ENCODE data around the gene UTP4.
A peak's percentile ranks its signal among the peaks of the same experiment; 100 is the strongest.

UTP4 gene

GRCh38 chr16:69169051-69169450, 36.6 kb downstream of the UTP4 start:
- Histone ChIP-seq H3K27ac (ENCODE audit: low read depth, low read length) (no peak overlapping the region), H3K4me1 (ENCODE audit: control insufficient read depth in 5 of 5, insufficient read depth in 5 of 5, low read length in 5 of 5) (peaks cover 0 to 32% (median 27%) of the 10 kb centered on the region in 5 donors), H3K9me3 (ENCODE audit: control insufficient read depth in 5 of 5, low read length in 5 of 5) (no peaks in the 10 kb centered on the region), H3K36me3 (ENCODE audit: control insufficient read depth in 5 of 5, insufficient read depth in 5 of 5, low read length in 5 of 5) (peaks cover 15 to 47% (median 42%) of the 10 kb centered on the region in 5 donors), H3K27me3 (ENCODE audit: control insufficient read depth in 5 of 5, insufficient read depth in 4 of 5, low read length in 5 of 5) (no peaks in the 10 kb centered on the region), H3K4me3 (ENCODE audit: low read depth in 1 of 5, low read length in 5 of 5) (no peak overlapping the region), H3K9ac (ENCODE audit: low read length in 5 of 5) (no peak overlapping the region)

- H3K27ac ChIP-seq (ENCODE audit: low read depth, low read length) = peak overlapping the region; percentile 13
- no peak overlapping the region for H3K4me3 ChIP-seq (ENCODE audit: low read depth in 1 of 5, low read length in 5 of 5)
- H3K36me3 ChIP-seq (ENCODE audit: control insufficient read depth in 5 of 5, insufficient read depth in 5 of 5, low read length in 5 of 5) = peaks cover 15 to 41% (median 37%) of the 10 kb centered on the region in 5 donors
- peaks cover 0 to 36% (median 31%) of the 10 kb centered on the region in 5 donors for H3K4me1 ChIP-seq (ENCODE audit: control insufficient read depth in 5 of 5, insufficient read depth in 5 of 5, low read length in 5 of 5)
- no peak overlapping the region for H3K9ac ChIP-seq (ENCODE audit: low read length in 5 of 5)
- H3K9me3 ChIP-seq (ENCODE audit: control insufficient read depth in 5 of 5, low read length in 5 of 5) = no peaks in the 10 kb centered on the region
- H3K27me3 ChIP-seq (ENCODE audit: control insufficient read depth in 5 of 5, insufficient read depth in 4 of 5, low read length in 5 of 5) = no peaks in the 10 kb centered on the region
Observed at GRCh38 chr16:69169607-69170352, 37.3 kb downstream of the UTP4 start.

DNA sequence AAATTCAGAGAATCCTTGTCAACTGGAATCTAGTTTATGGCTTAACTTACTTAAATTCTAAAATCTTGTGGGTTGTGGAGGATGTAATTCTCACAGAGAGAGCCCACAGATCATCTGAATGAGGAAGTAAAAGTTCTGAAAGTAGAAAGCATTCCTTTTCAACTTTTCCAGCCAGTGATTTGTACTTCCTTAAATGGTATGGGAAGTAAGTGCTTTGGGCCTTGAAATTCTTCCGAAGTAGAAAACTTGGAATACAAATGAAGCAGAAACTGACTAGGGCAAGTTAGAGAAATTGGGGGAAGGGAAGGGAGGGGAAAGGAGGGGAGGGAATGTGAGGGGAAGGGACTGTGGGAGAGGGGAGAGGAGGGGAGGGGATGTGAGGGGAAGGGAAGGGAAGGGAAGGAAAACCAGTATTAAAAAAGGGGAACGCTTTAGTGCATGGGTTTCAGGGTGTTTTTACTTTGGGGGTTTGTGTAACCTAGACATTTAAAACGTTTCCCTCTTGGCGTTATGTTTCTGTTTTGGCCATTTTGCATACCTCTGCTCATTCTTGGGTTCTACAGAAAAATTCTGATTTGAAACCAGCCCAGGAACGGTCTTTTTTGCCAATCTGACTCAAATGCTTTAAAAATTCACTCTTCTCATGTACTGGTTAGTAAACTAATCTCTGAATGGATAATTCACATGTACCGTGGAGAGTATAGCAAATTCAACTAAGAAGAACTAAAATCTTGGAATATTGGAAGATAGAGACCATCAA, 39.1 kb downstream of the UTP4 start:
- H3K9ac ChIP-seq (ENCODE audit: low read length in 5 of 5) = peak overlapping the region in 2 of 5 donors; percentile 51 to 75
- peaks cover 0 to 41% (median 34%) of the 10 kb centered on the region in 5 donors for H3K4me1 ChIP-seq (ENCODE audit: control insufficient read depth in 5 of 5, insufficient read depth in 5 of 5, low read length in 5 of 5)
- no peaks in the 10 kb centered on the region for H3K9me3 ChIP-seq (ENCODE audit: control insufficient read depth in 5 of 5, low read length in 5 of 5)
- peak overlapping the region; percentile 82 for H3K27ac ChIP-seq (ENCODE audit: low read depth, low read length)
- no peaks in the 10 kb centered on the region for H3K27me3 ChIP-seq (ENCODE audit: control insufficient read depth in 5 of 5, insufficient read depth in 4 of 5, low read length in 5 of 5)
- H3K4me3 ChIP-seq (ENCODE audit: low read depth in 1 of 5, low read length in 5 of 5) = no peak overlapping the region
- peaks cover 11 to 26% (median 22%) of the 10 kb centered on the region in 5 donors for H3K36me3 ChIP-seq (ENCODE audit: control insufficient read depth in 5 of 5, insufficient read depth in 5 of 5, low read length in 5 of 5)

- Histone ChIP-seq H3K36me3 (ENCODE audit: control insufficient read depth in 5 of 5, insufficient read depth in 5 of 5, low read length in 5 of 5) (no peaks in the 10 kb centered on the region), H3K9ac (ENCODE audit: low read length in 5 of 5) (no peak overlapping the region), H3K27ac (ENCODE audit: low read depth, low read length) (no peak overlapping the region), H3K4me1 (ENCODE audit: control insufficient read depth in 5 of 5, insufficient read depth in 5 of 5, low read length in 5 of 5) (peaks cover 3 to 54% (median 48%) of the 10 kb centered on the region in 5 donors), H3K4me3 (ENCODE audit: low read depth in 1 of 5, low read length in 5 of 5) (no peak overlapping the region), H3K9me3 (ENCODE audit: control insufficient read depth in 5 of 5, low read length in 5 of 5) (no peaks in the 10 kb centered on the region), H3K27me3 (ENCODE audit: control insufficient read depth in 5 of 5, insufficient read depth in 4 of 5, low read length in 5 of 5) (no peaks in the 10 kb centered on the region)
Observed at GRCh38 chr16:69176033-69176800, 43.8 kb downstream of the UTP4 start.

GRCh38 chr16:69179328-69180010, 47.0 kb downstream of the UTP4 start:
- H3K9me3 ChIP-seq (ENCODE audit: control insufficient read depth in 5 of 5, low read length in 5 of 5) = no peaks in the 10 kb centered on the region
- H3K9ac ChIP-seq (ENCODE audit: low read length in 5 of 5) = peak overlapping the region in 1 of 5 donors; percentile 60
- H3K36me3 ChIP-seq (ENCODE audit: control insufficient read depth in 5 of 5, insufficient read depth in 5 of 5, low read length in 5 of 5) = no peaks in the 10 kb centered on the region
- peaks cover 12 to 43% (median 37%) of the 10 kb centered on the region in 5 donors for H3K4me1 ChIP-seq (ENCODE audit: control insufficient read depth in 5 of 5, insufficient read depth in 5 of 5, low read length in 5 of 5)
- peak overlapping the region; percentile 88 for H3K27ac ChIP-seq (ENCODE audit: low read depth, low read length)
- H3K4me3 ChIP-seq (ENCODE audit: low read depth in 1 of 5, low read length in 5 of 5) = peak overlapping the region in 1 of 5 donors; percentile 17
- H3K27me3 ChIP-seq (ENCODE audit: control insufficient read depth in 5 of 5, insufficient read depth in 4 of 5, low read length in 5 of 5) = no peaks in the 10 kb centered on the region

- Histone ChIP-seq H3K9me3 (ENCODE audit: control insufficient read depth in 5 of 5, low read length in 5 of 5) (no peaks in the 10 kb centered on the region), H3K27me3 (ENCODE audit: control insufficient read depth in 5 of 5, insufficient read depth in 4 of 5, low read length in 5 of 5) (no peaks in the 10 kb centered on the region), H3K36me3 (ENCODE audit: control insufficient read depth in 5 of 5, insufficient read depth in 5 of 5, low read length in 5 of 5) (no peaks in the 10 kb centered on the region), H3K4me1 (ENCODE audit: control insufficient read depth in 5 of 5, insufficient read depth in 5 of 5, low read length in 5 of 5) (peaks cover 12 to 43% (median 37%) of the 10 kb centered on the region in 5 donors), H3K4me3 (ENCODE audit: low read depth in 1 of 5, low read length in 5 of 5) (no peak overlapping the region), H3K9ac (ENCODE audit: low read length in 5 of 5) (no peak overlapping the region), H3K27ac (ENCODE audit: low read depth, low read length) (peak overlapping the region; percentile 88)
Observed at GRCh38 chr16:69180011-69180338, 47.5 kb downstream of the UTP4 start.

DNA sequence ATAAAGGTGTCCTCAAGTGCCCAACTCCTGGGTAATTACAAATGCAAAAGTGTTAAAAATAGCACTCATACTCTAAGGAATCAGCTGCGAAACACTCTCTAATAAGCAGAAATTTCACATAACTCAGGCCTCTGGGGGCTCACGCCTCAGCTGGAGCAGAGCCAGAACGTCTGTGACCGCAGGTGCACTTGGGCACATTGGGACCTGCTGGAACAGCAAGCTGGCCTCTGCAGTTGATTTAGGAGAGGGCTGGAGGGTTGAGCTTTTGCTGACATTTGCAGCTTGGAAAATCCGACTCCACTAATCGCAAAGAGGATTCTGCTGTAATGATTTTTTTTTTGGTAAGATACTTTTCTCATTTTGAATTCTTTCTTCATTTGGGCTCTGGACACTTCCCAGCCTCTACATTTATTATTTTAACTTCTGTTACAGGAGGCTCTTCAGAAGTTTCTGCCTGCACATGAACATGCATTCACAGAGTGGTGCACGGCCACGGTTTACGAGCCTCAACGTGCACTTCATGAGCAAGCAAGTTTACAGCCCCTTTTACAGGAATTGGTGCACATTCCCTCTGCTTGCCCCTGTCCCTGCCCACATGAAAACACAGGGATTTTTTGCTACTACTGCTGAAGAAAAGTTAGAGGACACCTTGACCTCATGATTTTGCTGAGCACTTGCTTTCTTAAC, 50.4 kb downstream of the UTP4 start:
- Histone ChIP-seq H3K9ac (ENCODE audit: low read length in 5 of 5) (peak overlapping the region in 1 of 5 donors; percentile 70), H3K27ac (ENCODE audit: low read depth, low read length) (peak overlapping the region; percentile 77)

GRCh38 chr16:69186642-69187445, 54.4 kb downstream of the UTP4 start, which contains the start of gene SNTB2:
TSS of gene SNTB2 (plus strand) at chr16:69187164. CDS start at chr16:69187167, 3 bp downstream.
- Histone ChIP-seq H3K4me3 (ENCODE audit: low read depth in 1 of 5, low read length in 5 of 5) (peak within 1 kb of the TSS; percentile 75 to 94 (median 80)), H3K27ac (ENCODE audit: low read depth, low read length) (peak within 1 kb of the TSS; percentile 85), H3K9ac (ENCODE audit: low read length in 5 of 5) (peak within 1 kb of the TSS; percentile 3 to 98 (median 85)), H3K27me3 (ENCODE audit: control insufficient read depth in 5 of 5, insufficient read depth in 4 of 5, low read length in 5 of 5) (no peaks in the 10 kb centered on the region), H3K36me3 (ENCODE audit: control insufficient read depth in 5 of 5, insufficient read depth in 5 of 5, low read length in 5 of 5) (no peaks in the 10 kb centered on the region), H3K9me3 (ENCODE audit: control insufficient read depth in 5 of 5, low read length in 5 of 5) (no peaks in the 10 kb centered on the region), H3K4me1 (ENCODE audit: control insufficient read depth in 5 of 5, insufficient read depth in 5 of 5, low read length in 5 of 5) (peaks cover 8 to 63% (median 55%) of the 10 kb centered on the region in 5 donors)

More for the DNA sequence above, 50.4 kb downstream of the UTP4 start:
- peak overlapping the region in 2 of 5 donors; percentile 17 to 44 for H3K4me3 ChIP-seq (ENCODE audit: low read depth in 1 of 5, low read length in 5 of 5)
- no peaks in the 10 kb centered on the region for H3K27me3 ChIP-seq (ENCODE audit: control insufficient read depth in 5 of 5, insufficient read depth in 4 of 5, low read length in 5 of 5)
- no peaks in the 10 kb centered on the region for H3K36me3 ChIP-seq (ENCODE audit: control insufficient read depth in 5 of 5, insufficient read depth in 5 of 5, low read length in 5 of 5)
- H3K9me3 ChIP-seq (ENCODE audit: control insufficient read depth in 5 of 5, low read length in 5 of 5) = no peaks in the 10 kb centered on the region
- peaks cover 12 to 49% (median 39%) of the 10 kb centered on the region in 5 donors for H3K4me1 ChIP-seq (ENCODE audit: control insufficient read depth in 5 of 5, insufficient read depth in 5 of 5, low read length in 5 of 5)
